Kidney epithelial cell (primary cell): ENCODE data around the gene SLC12A4. TPM values are rescaled to one million over a fixed set of nuclear protein-coding genes. Genes with fewer than 3 reads are reported as not detected.

Experiments
- DNase-seq: peaks from one replicate; pipeline ENCODE4 v3.0.0-alpha.2; 2010; ENCODE audit warnings: low read depth
- H3K27me3 ChIP-seq: 2 replicates; pipeline ENCODE4 v1.6.0; 2011; ENCODE audit warnings: low read length; ENCODE audit not compliant: control insufficient read depth, insufficient read depth
- H3K36me3 ChIP-seq: 2 replicates; pipeline ENCODE4 v1.5.1; 2011; ENCODE audit warnings: low read length; ENCODE audit not compliant: control insufficient read depth, insufficient read depth
- H3K4me3 ChIP-seq: 2 replicates; pipeline ENCODE4 v1.5.1; 2011; ENCODE audit warnings: low read depth, mild to moderate bottlenecking, control low read depth, low read length
- CTCF ChIP-seq: IDR thresholded peaks from 2 replicates; pipeline ENCODE4 v1.5.1; 2011; ENCODE audit warnings: mild to moderate bottlenecking, moderate library complexity, low read length, control low read depth, inconsistent platforms; ENCODE audit not compliant: insufficient read depth, poor library complexity, severe bottlenecking
- total RNA-seq: library from RNA; depleted of rRNA; stranded (reverse); fragments of >200 nt; gene quantifications from 2 replicates; pipeline ENCODE4 v1.2.3, GENCODE V29; 2015

Gene SLC12A4
- total RNA-seq, 1 donor from 2014 or later, result 36.6 TPM

GRCh38 chr16:67989322-67990017 is 21.0 kb upstream of the SLC12A4 start:
- TF ChIP-seq CTCF, result no peak
- peaks cover 3% of the 10 kb centered on the region for H3K27me3 ChIP-seq
- no peaks in the 10 kb centered on the region for H3K36me3 ChIP-seq
- H3K4me3 ChIP-seq, result no peak overlapping the region
- no peak for DNase-seq

GRCh38 chr16:67988675-67989074 is 20.2 kb upstream of the SLC12A4 start:
- DNase-seq, result no peak
- H3K4me3 ChIP-seq, result no peak overlapping the region
- H3K36me3 ChIP-seq, result no peaks in the 10 kb centered on the region
- H3K27me3 ChIP-seq, result peaks cover 3% of the 10 kb centered on the region
- TF ChIP-seq CTCF, result no peak

- no peak overlapping the region for H3K4me3 ChIP-seq
- no peak for TF ChIP-seq CTCF
- no peak for DNase-seq
- no peaks in the 10 kb centered on the region for H3K27me3 ChIP-seq
- no peaks in the 10 kb centered on the region for H3K36me3 ChIP-seq
Observed at GRCh38 chr16:67987460-67988160, 19.2 kb upstream of the SLC12A4 start.

GRCh38 chr16:67986949-67987348 is 18.5 kb upstream of the SLC12A4 start:
- H3K4me3 ChIP-seq, result no peak overlapping the region
- no peaks in the 10 kb centered on the region for H3K36me3 ChIP-seq
- no peaks in the 10 kb centered on the region for H3K27me3 ChIP-seq
- no peak for DNase-seq
- no peak for TF ChIP-seq CTCF

GRCh38 chr16:67982011-67982696 is 13.7 kb upstream of the SLC12A4 start:
- TF ChIP-seq CTCF, result no peak
- Histone ChIP-seq H3K4me3 (no peak overlapping the region), H3K36me3 (no peaks in the 10 kb centered on the region), H3K27me3 (peaks cover 15% of the 10 kb centered on the region)
- DNase-seq, result no peak
